ENCODE results near the gene C1D. TPM values are rescaled to one million over a fixed set of nuclear protein-coding genes. Genes with fewer than 3 reads are reported as not detected.

The C1D gene
- total and polyA plus RNA-seq, 2 donors (not counting 3 experiments of a cell fraction or from before 2014, with no cell fraction given), result 11.4 to 14.0 TPM

DNA sequence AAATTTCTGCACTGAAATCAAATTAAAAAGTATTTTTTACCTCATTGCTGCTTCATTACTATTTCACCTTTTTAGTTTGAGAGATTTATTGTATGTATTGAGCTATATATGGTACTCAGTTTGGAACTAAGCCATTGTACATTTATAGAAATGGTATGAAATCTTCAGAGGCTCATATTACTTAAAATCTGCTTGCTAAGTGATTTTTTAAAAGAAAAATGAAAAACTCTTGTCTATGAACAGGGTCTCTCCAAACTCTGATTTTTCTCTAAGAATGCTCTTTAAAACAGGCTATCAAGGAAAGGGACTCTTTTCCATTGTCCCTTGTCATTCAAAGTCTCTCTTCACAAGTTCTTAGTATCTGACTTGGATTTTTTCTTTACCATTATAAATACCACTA is 31.8 kb downstream of the C1D start:
- no TSS peak for BruUV-seq (replicated peaks)
- intact Hi-C loops (cut with micrococcal nuclease), result loop anchor here (1.0 to 10.0 kb wide), 11 partner anchors 114 to 1604 kb away; no protein-coding TSS in a partner anchor
- H3K9ac ChIP-seq (replicated peaks; ENCODE audit: extremely low read depth, insufficient read depth, low read length), result no peak overlapping the region

More for the DNA sequence above, 31.8 kb downstream of the C1D start:
- Histone ChIP-seq H3K36me3 (ENCODE audit: control insufficient read depth in 2 of 2, extremely low read depth in 1 of 2, insufficient read depth in 2 of 2, low read length in 2 of 2) (no peaks in the 10 kb centered on the region), H3K4me3 (replicated peaks in 1 of 3; ENCODE audit: insufficient read depth in 1 of 3, low read depth in 1 of 3, low read length in 3 of 3) (no peak overlapping the region), H3K4me2 (ENCODE audit: insufficient read depth, low read length) (peak overlapping the region; percentile 30), H3K4me1 (ENCODE audit: control insufficient read depth, extremely low read depth, insufficient read depth, low read length) (peaks cover 6% of the 10 kb centered on the region), H4K20me1 (replicated peaks; ENCODE audit: control insufficient read depth, extremely low read depth, insufficient read depth, low read length) (no peaks in the 10 kb centered on the region), H3K27me3 (ENCODE audit: control insufficient read depth in 2 of 2, insufficient read depth in 2 of 2, low read length in 2 of 2) (no peaks in the 10 kb centered on the region), H3K79me2 (ENCODE audit: control insufficient read depth, insufficient read depth, low read length) (no peaks in the 10 kb centered on the region), H3K9me1 (replicated peaks; ENCODE audit: control insufficient read depth, extremely low read depth, insufficient read depth, low read length) (no peaks in the 10 kb centered on the region), H2AFZ (ENCODE audit: low read depth, low read length) (peak overlapping the region; percentile 41), H3K9me3 (replicated peaks; ENCODE audit: control insufficient read depth, insufficient read depth, low read length) (no peaks in the 10 kb centered on the region), H3K27ac (ENCODE audit: insufficient read depth, low read depth, low read length) (no peak overlapping the region)
- DNase-seq (ENCODE audit: low read depth, low spot score) (no peak), FAIRE-seq (no peak)
- no peak for TF ChIP-seq FOS (IDR thresholded peaks at IDR 0.05; ENCODE audit: borderline replicate concordance, insufficient read depth, low read length)
- no peak for TF ChIP-seq EZH2 (IDR thresholded peaks at IDR 0.05; ENCODE audit: borderline replicate concordance, low read depth, low read length, severe bottlenecking)
- no peak for TF ChIP-seq MYC (IDR thresholded peaks at IDR 0.05; ENCODE audit: low read depth, low read length)
- no peak for TF ChIP-seq JUN (IDR thresholded peaks at IDR 0.05; ENCODE audit: borderline replicate concordance, insufficient read depth, insufficient read length, low read depth)
- no peak for TF ChIP-seq POLR2AphosphoS5 (IDR thresholded peaks at IDR 0.05; ENCODE audit: insufficient read depth, low read depth, low read length)
- TF ChIP-seq POLR2A (IDR thresholded peaks at IDR 0.05; ENCODE audit: low read depth, low read length), result no peak
- no peak for TF ChIP-seq GATA2 (IDR thresholded peaks at IDR 0.05; ENCODE audit: insufficient read depth, insufficient read length, low read depth, low read length)
- TF ChIP-seq, protein P1, sequence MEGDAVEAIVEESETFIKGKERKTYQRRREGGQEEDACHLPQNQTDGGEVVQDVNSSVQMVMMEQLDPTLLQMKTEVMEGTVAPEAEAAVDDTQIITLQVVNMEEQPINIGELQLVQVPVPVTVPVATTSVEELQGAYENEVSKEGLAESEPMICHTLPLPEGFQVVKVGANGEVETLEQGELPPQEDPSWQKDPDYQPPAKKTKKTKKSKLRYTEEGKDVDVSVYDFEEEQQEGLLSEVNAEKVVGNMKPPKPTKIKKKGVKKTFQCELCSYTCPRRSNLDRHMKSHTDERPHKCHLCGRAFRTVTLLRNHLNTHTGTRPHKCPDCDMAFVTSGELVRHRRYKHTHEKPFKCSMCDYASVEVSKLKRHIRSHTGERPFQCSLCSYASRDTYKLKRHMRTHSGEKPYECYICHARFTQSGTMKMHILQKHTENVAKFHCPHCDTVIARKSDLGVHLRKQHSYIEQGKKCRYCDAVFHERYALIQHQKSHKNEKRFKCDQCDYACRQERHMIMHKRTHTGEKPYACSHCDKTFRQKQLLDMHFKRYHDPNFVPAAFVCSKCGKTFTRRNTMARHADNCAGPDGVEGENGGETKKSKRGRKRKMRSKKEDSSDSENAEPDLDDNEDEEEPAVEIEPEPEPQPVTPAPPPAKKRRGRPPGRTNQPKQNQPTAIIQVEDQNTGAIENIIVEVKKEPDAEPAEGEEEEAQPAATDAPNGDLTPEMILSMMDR (IDR thresholded peaks at IDR 0.05; ENCODE audit: extremely low read depth in 1 of 2, insufficient read depth in 1 of 2, low read depth in 1 of 2, low read length in 2 of 2), result no peak
- no peak for TF ChIP-seq MAX (IDR thresholded peaks at IDR 0.05; ENCODE audit: insufficient read depth, insufficient read length)
- ChIA-PET CTCF (interaction anchor here (0.6 to 5.6 kb wide), 81 partner anchors 8 to 1602 kb away, joined by 3 to 156 read pairs (median 4); partner anchors contain the start of genes C1D and MEIS1), POLR2A (interaction anchor here (0.8 kb wide), 1 partner anchor 189 kb away, joined by 3 read pairs; no protein-coding TSS in a partner anchor)
- dilution Hi-C loops (cut with MboI; ENCODE audit: extremely low pct_ligation_motif_present, low sequenced_read_pairs), result no loop called here
